ENCODE results near the gene ARID5B. TPM values are rescaled to one million over a fixed set of nuclear protein-coding genes. Genes with fewer than 3 reads are reported as not detected.

ARID5B gene
- total and polyA plus RNA-seq, 7 donors, result 8.5 to 166 (median 75.9) TPM

- peaks cover 16% of the 10 kb centered on the region for H3K9me3 ChIP-seq
- no peak overlapping the region for H3K27ac ChIP-seq
- no peak for ATAC-seq
- no peak for TF ChIP-seq CTCF (IDR thresholded peaks at IDR 0.05)
- WGBS, 3 donors, result 94 to 99% (median 96%) methylated on average over 2 of the region's 2 CpGs
- no peaks in the 10 kb centered on the region for H3K36me3 ChIP-seq (ENCODE audit: insufficient read depth in 1 of 2, low read depth in 1 of 2)
- intact Hi-C loops (cut with DNase I), result loop anchor here in 1 of 2 donors (10.0 kb wide), 1 partner anchor 67 kb away; no protein-coding TSS in a partner anchor
- H3K27me3 ChIP-seq (ENCODE audit: insufficient read depth in 3 of 3, low read length in 2 of 3), result no peaks in the 10 kb centered on the region
- H3K4me3 ChIP-seq, result no peak overlapping the region
- no peak for DNase-seq
- H3K4me1 ChIP-seq, result no peaks in the 10 kb centered on the region
Measured at GRCh38 chr10:62127975-62128374, 226.5 kb downstream of the ARID5B start.

- peak; percentile 4 for TF ChIP-seq CTCF (IDR thresholded peaks at IDR 0.05)
- intact Hi-C loops (cut with DNase I), result no loop called here
- no peaks in the 10 kb centered on the region for H3K4me1 ChIP-seq
- H3K36me3 ChIP-seq (ENCODE audit: insufficient read depth in 1 of 2, low read depth in 1 of 2), result no peaks in the 10 kb centered on the region
- no peak overlapping the region for H3K4me3 ChIP-seq
- no peaks in the 10 kb centered on the region for H3K27me3 ChIP-seq (ENCODE audit: insufficient read depth in 3 of 3, low read length in 2 of 3)
- peaks cover 16% of the 10 kb centered on the region for H3K9me3 ChIP-seq
- DNase-seq (no peak), ATAC-seq (peak in 1 of 4 donors; percentile 34)
- 47 to 58% (median 48%) methylated on average over 3 of the region's 3 CpGs for WGBS, 3 donors
- H3K27ac ChIP-seq, result no peak overlapping the region
Measured at GRCh38 chr10:62130948-62131347, 229.4 kb downstream of the ARID5B start.

- no peak for ATAC-seq
- H3K4me3 ChIP-seq, result no peak overlapping the region
- peaks cover 16% of the 10 kb centered on the region for H3K9me3 ChIP-seq
- 92 to 97% (median 94%) methylated on average over 4 of the region's 4 CpGs for WGBS, 3 donors
- intact Hi-C loops (cut with DNase I), result no loop called here
- no peaks in the 10 kb centered on the region for H3K27me3 ChIP-seq (ENCODE audit: insufficient read depth in 3 of 3, low read length in 2 of 3)
- TF ChIP-seq CTCF (IDR thresholded peaks at IDR 0.05), result no peak
- H3K36me3 ChIP-seq (ENCODE audit: insufficient read depth in 1 of 2, low read depth in 1 of 2), result no peaks in the 10 kb centered on the region
- DNase-seq, result no peak
- H3K4me1 ChIP-seq, result no peaks in the 10 kb centered on the region
- H3K27ac ChIP-seq, result no peak overlapping the region
Measured at GRCh38 chr10:62131724-62132123, 230.2 kb downstream of the ARID5B start.

GRCh38 chr10:62133618-62134017 lies 232.1 kb downstream of the ARID5B start:
- no peak overlapping the region for H3K27ac ChIP-seq
- H3K9me3 ChIP-seq, result peaks cover 13% of the 10 kb centered on the region
- H3K4me3 ChIP-seq, result no peak overlapping the region
- ATAC-seq, result no peak
- DNase-seq, result no peak
- H3K36me3 ChIP-seq (ENCODE audit: insufficient read depth in 1 of 2, low read depth in 1 of 2), result no peaks in the 10 kb centered on the region
- H3K27me3 ChIP-seq (ENCODE audit: insufficient read depth in 3 of 3, low read length in 2 of 3), result no peaks in the 10 kb centered on the region
- intact Hi-C loops (cut with DNase I), result no loop called here
- TF ChIP-seq CTCF (IDR thresholded peaks at IDR 0.05), result no peak
- H3K4me1 ChIP-seq, result no peaks in the 10 kb centered on the region

- TF ChIP-seq CTCF (IDR thresholded peaks at IDR 0.05), result no peak
- Histone ChIP-seq H3K4me3 (no peak overlapping the region), H3K36me3 (ENCODE audit: insufficient read depth in 1 of 2, low read depth in 1 of 2) (no peaks in the 10 kb centered on the region), H3K27ac (no peak overlapping the region), H3K9me3 (no peaks in the 10 kb centered on the region), H3K27me3 (ENCODE audit: insufficient read depth in 3 of 3, low read length in 2 of 3) (no peaks in the 10 kb centered on the region), H3K4me1 (no peaks in the 10 kb centered on the region)
- intact Hi-C loops (cut with DNase I), result no loop called here
- 92 to 94% (median 92%) methylated on average over 3 of the region's 3 CpGs for WGBS, 3 donors
- DNase-seq, result no peak
- ATAC-seq, result no peak
Measured at GRCh38 chr10:62136931-62137330, 235.4 kb downstream of the ARID5B start.

All from psoas muscle (tissue), 8 donors.